ENCODE data around the gene VSIR. TPM values are rescaled to one million over a fixed set of nuclear protein-coding genes. Genes with fewer than 3 reads are reported as not detected.
A peak's percentile ranks its signal among the peaks of the same experiment; 100 is the strongest.

VSIR gene
- total and polyA plus RNA-seq, 12 donors, result 36.6 to 112 (median 69.0) TPM

GRCh38 chr10:71819985-71820384, 46.7 kb upstream of the VSIR start:
- no peak overlapping the region for H3K27ac ChIP-seq
- no peaks in the 10 kb centered on the region for H3K9me3 ChIP-seq
- H3K4me1 ChIP-seq, result peaks cover 16 to 56% (median 29%) of the 10 kb centered on the region in 9 donors
- no peak overlapping the region for H3K4me3 ChIP-seq
- ATAC-seq (no peak), DNase-seq (no peak)
- H3K36me3 ChIP-seq, result peaks cover under 1 to 100% (median 73%) of the 10 kb centered on the region in 9 donors
- TF ChIP-seq CTCF (IDR thresholded peaks at IDR 0.05), result no peak
- H3K27me3 ChIP-seq, result no peaks in the 10 kb centered on the region
- WGBS, 2 donors, result 78 to 90% methylated on average over 6 of the region's 6 CpGs
- intact Hi-C loops (cut with DNase I), result loop anchor here in 6 of 10 donors (5.0 to 10.0 kb wide), 3 partner anchors 48 to 505 kb away; partner anchors contain the start of genes SLC29A3 (in 3 of the 6) and VSIR (in 1 of the 6)

GRCh38 chr10:71819441-71819861, 46.1 kb upstream of the VSIR start:
- no peak overlapping the region for H3K4me3 ChIP-seq
- ATAC-seq, result no peak
- H3K4me1 ChIP-seq, result peaks cover 16 to 56% (median 29%) of the 10 kb centered on the region in 9 donors
- intact Hi-C loops (cut with DNase I), result loop anchor here in 6 of 10 donors (5.0 to 10.0 kb wide), 3 partner anchors 47 to 505 kb away; partner anchors contain the start of genes SLC29A3 (in 3 of the 6) and VSIR (in 1 of the 6)
- no peak for TF ChIP-seq CTCF (IDR thresholded peaks at IDR 0.05)
- peak overlapping the region in 3 of 10 donors; percentile 8 to 86 (median 84) for H3K27ac ChIP-seq
- H3K9me3 ChIP-seq, result no peaks in the 10 kb centered on the region
- no peak for DNase-seq
- no peaks in the 10 kb centered on the region for H3K27me3 ChIP-seq
- H3K36me3 ChIP-seq, result peaks cover 0 to 99% (median 68%) of the 10 kb centered on the region in 9 donors
- WGBS, 2 donors, result 91 to 97% methylated on average over 18 of the region's 18 CpGs

GRCh38 chr10:71818674-71819260, 45.4 kb upstream of the VSIR start:
- intact Hi-C loops (cut with DNase I), result loop anchor here in 6 of 10 donors (5.0 to 10.0 kb wide), 3 partner anchors 46 to 504 kb away; partner anchors contain the start of genes SLC29A3 (in 3 of the 6) and VSIR (in 1 of the 6)
- peaks cover 0 to 99% (median 62%) of the 10 kb centered on the region in 9 donors for H3K36me3 ChIP-seq
- peak overlapping the region; percentile 56 to 86 (median 72) for H3K27ac ChIP-seq
- H3K4me3 ChIP-seq, result no peak overlapping the region
- ATAC-seq, result no peak
- H3K27me3 ChIP-seq, result no peaks in the 10 kb centered on the region
- H3K9me3 ChIP-seq, result no peaks in the 10 kb centered on the region
- WGBS, 2 donors, result 88 to 92% methylated on average over 14 of the region's 14 CpGs
- peaks cover 16 to 56% (median 30%) of the 10 kb centered on the region in 9 donors for H3K4me1 ChIP-seq
- no peak for TF ChIP-seq CTCF (IDR thresholded peaks at IDR 0.05)
- DNase-seq, result no peak

GRCh38 chr10:71817831-71818655, 44.7 kb upstream of the VSIR start:
- H3K27ac ChIP-seq, result peak overlapping the region; percentile 56 to 86 (median 72)
- 45 to 47% methylated on average over 9 of the region's 9 CpGs for WGBS, 2 donors

More at GRCh38 chr10:71817831-71818655, 44.7 kb upstream of the VSIR start:
- no peaks in the 10 kb centered on the region for H3K27me3 ChIP-seq
- no peak overlapping the region for H3K4me3 ChIP-seq
- no peak for TF ChIP-seq CTCF (IDR thresholded peaks at IDR 0.05)
- DNase-seq, result peak; percentile 43 to 73
- H3K36me3 ChIP-seq, result peaks cover 0 to 99% (median 62%) of the 10 kb centered on the region in 9 donors
- peak; percentile 40 to 83 (median 60) for ATAC-seq
- no peaks in the 10 kb centered on the region for H3K9me3 ChIP-seq
- H3K4me1 ChIP-seq, result peaks cover 16 to 52% (median 34%) of the 10 kb centered on the region in 9 donors
- intact Hi-C loops (cut with DNase I), result loop anchor here in 6 of 10 donors (5.0 to 10.0 kb wide), 3 partner anchors 46 to 503 kb away; partner anchors contain the start of genes SLC29A3 (in 3 of the 6) and VSIR (in 1 of the 6)
